HepG2 (cell line): Measurements from ENCODE around the gene DAB2IP. TPM values are rescaled to one million over a fixed set of nuclear protein-coding genes. Genes with fewer than 3 reads are reported as not detected.

Experiments used
- BCL6 ChIP-seq: IDR thresholded peaks from 2 replicates; pipeline ENCODE4 v1.6.1; 2016; ENCODE audit warnings: missing genetic modification reagents, missing compliant biosample characterization
- CHD2 ChIP-seq: IDR thresholded peaks from 2 replicates; pipeline ENCODE4 v1.6.1; 2011; ENCODE audit warnings: low read depth, low read length, improper control_type of control experiment
- KDM6A ChIP-seq: IDR thresholded peaks from 2 replicates; pipeline ENCODE4 v1.6.1; 2016; ENCODE audit warnings: low read depth
- NPAS2 ChIP-seq: sonication (generic); formaldehyde crosslinking; IDR thresholded peaks from 2 replicates; pipeline ENCODE4 v1.8.0; 2022; ENCODE audit warnings: mild to moderate bottlenecking, missing genetic modification reagents, borderline replicate concordance
- SMAD3 ChIP-seq: sonication (generic); formaldehyde crosslinking; IDR thresholded peaks from 2 replicates; pipeline ENCODE4 v1.4.0; 2020; ENCODE audit warnings: missing genetic modification reagents
- SMARCE1 ChIP-seq: fragments of 450-650 bp; IDR thresholded peaks from 2 replicates; pipeline ENCODE4 v1.6.1; 2017; ENCODE audit warnings: borderline replicate concordance
- SP2 ChIP-seq: sonication (generic); formaldehyde crosslinking; IDR thresholded peaks from 2 replicates; pipeline ENCODE4 v1.5.1; 2020; ENCODE audit warnings: mild to moderate bottlenecking, missing genetic modification reagents
- ZBTB37 ChIP-seq: sonication (generic); formaldehyde crosslinking; IDR thresholded peaks from 2 replicates; pipeline ENCODE4 v1.4.0; 2020; ENCODE audit warnings: mild to moderate bottlenecking, missing genetic modification reagents
- ZFP36L1 ChIP-seq: sonication (generic); formaldehyde crosslinking; IDR thresholded peaks from 2 replicates; pipeline ENCODE4 v1.8.0; 2022; ENCODE audit warnings: mild to moderate bottlenecking, missing genetic modification reagents, moderate library complexity
- ZNF253 ChIP-seq: sonication (generic); formaldehyde crosslinking; IDR thresholded peaks from 2 replicates; pipeline ENCODE4 v1.8.0; 2022; ENCODE audit warnings: mild to moderate bottlenecking, missing genetic modification reagents, borderline replicate concordance
- ZNF441 ChIP-seq: sonication (generic); formaldehyde crosslinking; IDR thresholded peaks from 2 replicates; pipeline ENCODE4 v1.7.0; 2021; ENCODE audit warnings: missing genetic modification reagents, borderline replicate concordance
- ZNF468 ChIP-seq: sonication (generic); formaldehyde crosslinking; IDR thresholded peaks from 2 replicates; pipeline ENCODE4 v1.8.0; 2022; ENCODE audit warnings: mild to moderate bottlenecking, moderate library complexity, missing genetic modification reagents
- ZNF512 ChIP-seq: sonication (generic); formaldehyde crosslinking; IDR thresholded peaks from 2 replicates; pipeline ENCODE4 v1.4.0; 2020; ENCODE audit warnings: mild to moderate bottlenecking, missing genetic modification reagents
- ZNF530 ChIP-seq: sonication (generic); formaldehyde crosslinking; IDR thresholded peaks from 2 replicates; pipeline ENCODE4 v1.5.0; 2020; ENCODE audit warnings: low read depth, mild to moderate bottlenecking, missing genetic modification reagents
- ZNF558 ChIP-seq: sonication (generic); formaldehyde crosslinking; IDR thresholded peaks from 2 replicates; pipeline ENCODE4 v1.9.0; 2022; ENCODE audit warnings: mild to moderate bottlenecking, missing genetic modification reagents, borderline replicate concordance
- ZNF674 ChIP-seq: sonication (generic); formaldehyde crosslinking; IDR thresholded peaks from 2 replicates; pipeline ENCODE4 v1.5.0; 2020; ENCODE audit warnings: low read depth, mild to moderate bottlenecking, missing genetic modification reagents
- ZNF687 ChIP-seq: sonication (generic); formaldehyde crosslinking; IDR thresholded peaks from 2 replicates; pipeline ENCODE4 v1.5.1; 2020; ENCODE audit warnings: mild to moderate bottlenecking, missing genetic modification reagents, moderate library complexity
- ZNF788 ChIP-seq: sonication (generic); formaldehyde crosslinking; IDR thresholded peaks from 2 replicates; pipeline ENCODE4 v1.5.0; 2020; ENCODE audit warnings: mild to moderate bottlenecking, missing genetic modification reagents, borderline replicate concordance
- ZSCAN21 ChIP-seq: sonication (generic); formaldehyde crosslinking; IDR thresholded peaks from 2 replicates; pipeline ENCODE4 v1.8.0; 2022; ENCODE audit warnings: mild to moderate bottlenecking, missing genetic modification reagents, moderate library complexity, borderline replicate concordance
- polyA plus RNA-seq, 8 experiments: library from polyadenylated mRNA; depleted of rRNA in 3 of 8; stranded (reverse) in 7 of 8; unstranded in 1 of 8; fragments of >200 nt; fragmentation: Illumina TruSeq in 4 of 8; extraction: Trizol in 4 of 8; gene quantifications; 2 replicates each; pipeline versions ENCODE4 v1.2.1 to v1.2.3, GENCODE V29; 2011 to 2016; ENCODE audit warnings: low read depth in 4 of 8, missing spikeins in 1 of 8, mixed read lengths in 1 of 8; ENCODE audit not compliant: insufficient read depth in 1 of 8
- total RNA-seq, 5 experiments: library from RNA; depleted of rRNA; stranded (reverse); fragments of >200 nt; fragmentation: Illumina TruSeq; extraction: Trizol; gene quantifications; 2 replicates each; pipeline ENCODE4 v1.2.3, GENCODE V29; 2016; ENCODE audit warnings: low read depth in 1 of 5
- TF ChIP-seq, protein P1 (sequence below): sonication (generic); formaldehyde crosslinking; IDR thresholded peaks from 2 replicates; pipeline ENCODE4 v1.5.0; 2020; ENCODE audit warnings: mild to moderate bottlenecking, missing genetic modification reagents, borderline replicate concordance

Gene DAB2IP
- total and polyA plus RNA-seq, 2 of the 13 experiments (the other 11 are each of a cell fraction or from before 2014, with no cell fraction given): 25.3 to 37.9 TPM

DNA sequence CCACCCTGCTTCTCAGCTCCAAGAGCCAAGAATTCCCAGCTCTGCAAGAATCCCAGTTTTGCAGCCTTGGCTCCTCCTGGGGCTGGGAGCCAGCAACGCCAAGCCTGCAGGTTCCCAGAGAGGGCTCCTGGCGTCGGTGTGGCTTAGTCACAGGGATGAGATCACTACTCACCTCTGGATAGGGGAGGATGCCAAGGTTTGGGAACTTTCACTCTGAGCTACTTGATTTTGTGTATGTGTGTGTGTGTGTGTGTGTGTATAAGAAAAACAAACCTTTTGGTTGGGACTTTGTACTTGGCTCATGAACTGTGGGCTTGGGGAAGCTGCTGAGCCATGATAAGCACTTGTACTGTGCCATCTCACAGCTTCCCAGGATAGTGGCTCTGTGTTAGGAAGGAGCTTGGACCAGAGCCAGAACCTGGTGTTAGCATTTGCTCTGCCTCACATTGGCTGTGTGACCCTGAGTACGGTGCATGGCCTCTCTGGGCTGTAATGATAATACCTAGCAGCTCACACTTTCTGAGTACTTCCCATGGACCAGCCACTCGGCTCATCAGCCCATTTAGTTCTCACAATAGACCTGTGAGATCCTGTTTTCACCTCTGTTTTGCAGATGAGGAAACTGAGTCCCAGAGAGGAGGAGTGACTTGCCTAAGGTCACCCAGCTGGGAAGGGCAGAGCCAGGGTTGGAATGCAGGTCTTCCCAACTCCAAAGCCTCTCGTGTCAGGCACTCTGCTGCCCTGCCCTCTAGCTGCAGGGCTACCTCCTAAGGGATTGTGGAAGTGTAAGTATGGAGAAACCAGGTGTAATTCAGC lies 41.4 kb upstream of the DAB2IP start (continued):
- TF ChIP-seq ZBTB37 (CRISPR knock-in tag) (peak; percentile 85; the same call in 1 of the 2 replicates), ZFP36L1 (CRISPR knock-in tag) (no peak), ZNF687 (CRISPR knock-in tag) (peak; percentile 22; the same call in 1 of the 2 replicates), SP2 (CRISPR knock-in tag) (no peak), NPAS2 (no peak), ZNF468 (CRISPR knock-in tag) (no peak), ZNF558 (CRISPR knock-in tag) (no peak), ZNF674 (CRISPR knock-in tag) (no peak), CHD2 (no peak), SMAD3 (CRISPR knock-in tag) (no peak), ZNF441 (CRISPR knock-in tag) (peak; percentile 57; the same call in 1 of the 2 replicates), ZNF530 (CRISPR knock-in tag) (no peak), BCL6 (0 out of 2 replicates have a peak, but pooled peaks have one; percentile 49), ZSCAN21 (no peak), ZNF253 (CRISPR knock-in tag) (no peak), ZNF788 (CRISPR knock-in tag) (peak; percentile 43; the same call in 1 of the 2 replicates), ZNF512 (no peak), SMARCE1 (no peak), KDM6A (CRISPR knock-in tag) (no peak; the same call in 1 of the 2 replicates)
- TF ChIP-seq, protein P1, sequence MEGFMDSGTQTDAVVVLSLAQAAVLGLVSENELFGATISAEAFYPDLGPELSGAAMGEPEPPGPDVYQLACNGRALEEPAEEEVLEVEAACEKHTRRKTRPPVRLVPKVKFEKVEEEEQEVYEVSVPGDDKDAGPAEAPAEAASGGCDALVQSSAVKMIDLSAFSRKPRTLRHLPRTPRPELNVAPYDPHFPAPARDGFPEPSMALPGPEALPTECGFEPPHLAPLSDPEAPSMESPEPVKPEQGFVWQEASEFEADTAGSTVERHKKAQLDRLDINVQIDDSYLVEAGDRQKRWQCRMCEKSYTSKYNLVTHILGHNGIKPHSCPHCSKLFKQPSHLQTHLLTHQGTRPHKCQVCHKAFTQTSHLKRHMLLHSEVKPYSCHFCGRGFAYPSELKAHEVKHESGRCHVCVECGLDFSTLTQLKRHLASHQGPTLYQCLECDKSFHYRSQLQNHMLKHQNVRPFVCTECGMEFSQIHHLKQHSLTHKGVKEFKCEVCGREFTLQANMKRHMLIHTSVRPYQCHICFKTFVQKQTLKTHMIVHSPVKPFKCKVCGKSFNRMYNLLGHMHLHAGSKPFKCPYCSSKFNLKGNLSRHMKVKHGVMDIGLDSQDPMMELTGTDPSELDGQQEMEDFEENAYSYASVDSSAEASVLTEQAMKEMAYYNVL (CRISPR knock-in tag): peak; percentile 49; the same call in 1 of the 2 replicates
